HepG2 (cell line): Measurements from ENCODE around the gene HPCAL1. TPM values are rescaled to one million over a fixed set of nuclear protein-coding genes. Genes with fewer than 3 reads are reported as not detected.

Experiments used
- CBX2 ChIP-seq, 2 experiments: fragments of 200-600 bp in 1 of 2; sonication (generic); formaldehyde crosslinking in 1 of 2; IDR thresholded peaks; 2 replicates each; pipeline versions ENCODE4 v1.7.0 to v1.8.1; 2018 to 2022; ENCODE audit warnings: low read depth in 2 of 2, low read length in 1 of 2, mild to moderate bottlenecking in 1 of 2, missing genetic modification reagents in 1 of 2
- HMG20A ChIP-seq: IDR thresholded peaks from 2 replicates; pipeline ENCODE4 v1.6.1; 2016; ENCODE audit warnings: borderline replicate concordance
- HNRNPUL1 ChIP-seq: fragments of 200-400 bp; formaldehyde crosslinking; IDR thresholded peaks from 2 replicates; pipeline ENCODE4 v1.6.1; 2017; ENCODE audit warnings: low read depth, mild to moderate bottlenecking, low read length, moderate library complexity
- MBD4 ChIP-seq: IDR thresholded peaks from 2 replicates; pipeline ENCODE4 v1.6.1; 2012; ENCODE audit warnings: low read length, inconsistent platforms, borderline replicate concordance
- PATZ1 ChIP-seq: sonication (generic); formaldehyde crosslinking; IDR thresholded peaks from 2 replicates; pipeline ENCODE4 v1.4.0; 2020; ENCODE audit warnings: missing genetic modification reagents
- RFX1 ChIP-seq: fragments of 450-650 bp; IDR thresholded peaks from 2 replicates; pipeline ENCODE4 v1.6.1; 2017
- ZFP36L2 ChIP-seq: sonication (generic); formaldehyde crosslinking; IDR thresholded peaks from 2 replicates; pipeline ENCODE4 v1.4.0; 2020; ENCODE audit warnings: missing genetic modification reagents
- ZKSCAN1 ChIP-seq: fragments of 150-350 bp; IDR thresholded peaks from 2 replicates; pipeline ENCODE4 v1.6.1; 2014; ENCODE audit warnings: low read length
- ZNF224 ChIP-seq: sonication (generic); formaldehyde crosslinking; IDR thresholded peaks from 2 replicates; pipeline ENCODE4 v1.5.0; 2020; ENCODE audit warnings: mild to moderate bottlenecking, missing genetic modification reagents
- ZNF407 ChIP-seq: sonication (generic); formaldehyde crosslinking; IDR thresholded peaks from one replicate; pipeline ENCODE4 v1.5.1; 2020; ENCODE audit warnings: mild to moderate bottlenecking, missing genetic modification reagents; ENCODE audit errors: not compliant biosample characterization
- ZNF430 ChIP-seq: sonication (generic); formaldehyde crosslinking; IDR thresholded peaks from 2 replicates; pipeline ENCODE4 v1.9.0; 2021; ENCODE audit warnings: mild to moderate bottlenecking, missing genetic modification reagents
- polyA plus RNA-seq, 8 experiments: library from polyadenylated mRNA; depleted of rRNA in 3 of 8; stranded (reverse) in 7 of 8; unstranded in 1 of 8; fragments of >200 nt; fragmentation: Illumina TruSeq in 4 of 8; extraction: Trizol in 4 of 8; gene quantifications; 2 replicates each; pipeline versions ENCODE4 v1.2.1 to v1.2.3, GENCODE V29; 2011 to 2016; ENCODE audit warnings: low read depth in 4 of 8, missing spikeins in 1 of 8, mixed read lengths in 1 of 8; ENCODE audit not compliant: insufficient read depth in 1 of 8
- total RNA-seq, 5 experiments: library from RNA; depleted of rRNA; stranded (reverse); fragments of >200 nt; fragmentation: Illumina TruSeq; extraction: Trizol; gene quantifications; 2 replicates each; pipeline ENCODE4 v1.2.3, GENCODE V29; 2016; ENCODE audit warnings: low read depth in 1 of 5
- TF ChIP-seq, protein P1 (sequence below): sonication (generic); formaldehyde crosslinking; IDR thresholded peaks from 2 replicates; pipeline ENCODE4 v1.5.0; 2020; ENCODE audit warnings: missing genetic modification reagents
- TF ChIP-seq, protein P2 (sequence below): sonication (generic); formaldehyde crosslinking; IDR thresholded peaks from 2 replicates; pipeline ENCODE4 v1.4.0; 2020; ENCODE audit warnings: mild to moderate bottlenecking, missing genetic modification reagents

Gene HPCAL1
- total and polyA plus RNA-seq, 2 of the 13 experiments (the other 11 are each of a cell fraction or from before 2014, with no cell fraction given): 29.5 to 29.9 TPM

DNA sequence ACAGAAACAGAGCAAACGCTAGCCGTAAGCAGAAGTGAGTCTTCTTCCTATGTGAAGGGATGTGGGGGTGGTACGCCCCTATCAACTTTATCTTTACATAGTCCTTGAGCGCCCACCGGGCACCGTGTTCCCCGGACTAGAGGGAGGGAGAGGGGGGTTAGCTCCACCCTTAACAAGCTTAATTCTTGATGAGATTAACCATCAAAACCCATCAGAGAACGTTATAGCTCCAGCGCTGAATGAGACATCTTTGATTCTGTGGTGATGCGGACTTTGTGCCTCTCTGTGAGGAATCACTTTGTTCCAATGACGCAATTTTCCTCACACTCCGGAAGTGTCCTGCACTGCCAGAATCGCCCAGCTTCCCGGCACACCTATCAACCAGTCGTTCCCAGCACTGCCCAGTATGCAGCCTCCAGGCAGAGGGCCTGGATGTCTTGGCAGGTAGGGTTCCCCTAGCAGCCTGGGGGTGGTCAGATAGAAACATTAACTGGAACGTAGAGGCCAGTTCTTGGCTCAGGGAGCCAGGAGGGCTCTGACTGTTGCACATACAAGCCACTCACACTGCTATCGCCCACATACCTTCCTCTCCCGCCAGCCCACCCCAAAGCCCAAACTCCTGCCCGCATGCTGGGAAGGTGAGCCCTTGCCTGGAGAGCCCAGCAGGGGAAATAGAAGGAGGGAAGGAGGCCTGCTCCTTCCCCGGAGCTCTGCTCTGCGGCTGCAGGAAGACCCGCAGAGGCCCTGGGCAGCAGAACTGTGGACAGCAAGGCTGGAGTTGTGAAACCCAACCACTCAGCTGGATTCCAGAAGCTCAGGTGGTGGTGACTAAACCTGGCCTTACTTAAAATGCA, 147.4 kb downstream of the HPCAL1 start (continued):
- TF ChIP-seq, protein P1, sequence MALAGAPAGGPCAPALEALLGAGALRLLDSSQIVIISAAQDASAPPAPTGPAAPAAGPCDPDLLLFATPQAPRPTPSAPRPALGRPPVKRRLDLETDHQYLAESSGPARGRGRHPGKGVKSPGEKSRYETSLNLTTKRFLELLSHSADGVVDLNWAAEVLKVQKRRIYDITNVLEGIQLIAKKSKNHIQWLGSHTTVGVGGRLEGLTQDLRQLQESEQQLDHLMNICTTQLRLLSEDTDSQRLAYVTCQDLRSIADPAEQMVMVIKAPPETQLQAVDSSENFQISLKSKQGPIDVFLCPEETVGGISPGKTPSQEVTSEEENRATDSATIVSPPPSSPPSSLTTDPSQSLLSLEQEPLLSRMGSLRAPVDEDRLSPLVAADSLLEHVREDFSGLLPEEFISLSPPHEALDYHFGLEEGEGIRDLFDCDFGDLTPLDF (CRISPR knock-in tag): no peak
- no peak for TF ChIP-seq RFX1
- TF ChIP-seq ZNF430: peak; percentile 86; the same call in 1 of the 2 replicates
- TF ChIP-seq CBX2 (IDR thresholded peaks at IDR 0.05; ENCODE audit: low read depth, low read length): no peak
- TF ChIP-seq CBX2 (CRISPR knock-in tag; IDR thresholded peaks at IDR 0.05; ENCODE audit: low read depth): no peak
- TF ChIP-seq HNRNPUL1: no peak
- TF ChIP-seq, protein P2, sequence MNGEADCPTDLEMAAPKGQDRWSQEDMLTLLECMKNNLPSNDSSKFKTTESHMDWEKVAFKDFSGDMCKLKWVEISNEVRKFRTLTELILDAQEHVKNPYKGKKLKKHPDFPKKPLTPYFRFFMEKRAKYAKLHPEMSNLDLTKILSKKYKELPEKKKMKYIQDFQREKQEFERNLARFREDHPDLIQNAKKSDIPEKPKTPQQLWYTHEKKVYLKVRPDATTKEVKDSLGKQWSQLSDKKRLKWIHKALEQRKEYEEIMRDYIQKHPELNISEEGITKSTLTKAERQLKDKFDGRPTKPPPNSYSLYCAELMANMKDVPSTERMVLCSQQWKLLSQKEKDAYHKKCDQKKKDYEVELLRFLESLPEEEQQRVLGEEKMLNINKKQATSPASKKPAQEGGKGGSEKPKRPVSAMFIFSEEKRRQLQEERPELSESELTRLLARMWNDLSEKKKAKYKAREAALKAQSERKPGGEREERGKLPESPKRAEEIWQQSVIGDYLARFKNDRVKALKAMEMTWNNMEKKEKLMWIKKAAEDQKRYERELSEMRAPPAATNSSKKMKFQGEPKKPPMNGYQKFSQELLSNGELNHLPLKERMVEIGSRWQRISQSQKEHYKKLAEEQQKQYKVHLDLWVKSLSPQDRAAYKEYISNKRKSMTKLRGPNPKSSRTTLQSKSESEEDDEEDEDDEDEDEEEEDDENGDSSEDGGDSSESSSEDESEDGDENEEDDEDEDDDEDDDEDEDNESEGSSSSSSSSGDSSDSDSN (CRISPR knock-in tag): peak; percentile 83
- no peak for TF ChIP-seq MBD4
- TF ChIP-seq ZFP36L2 (CRISPR knock-in tag): no peak
- TF ChIP-seq ZNF407: peak; percentile 58
- peak; percentile 83; the same call in 1 of the 2 replicates for TF ChIP-seq HMG20A (CRISPR knock-in tag)
- no peak for TF ChIP-seq ZNF224 (CRISPR knock-in tag)
- peak; percentile 81 for TF ChIP-seq PATZ1 (CRISPR knock-in tag)
- no peak for TF ChIP-seq ZKSCAN1
